ENCODE measurements around the gene PIGU.

Gene PIGU

DNA sequence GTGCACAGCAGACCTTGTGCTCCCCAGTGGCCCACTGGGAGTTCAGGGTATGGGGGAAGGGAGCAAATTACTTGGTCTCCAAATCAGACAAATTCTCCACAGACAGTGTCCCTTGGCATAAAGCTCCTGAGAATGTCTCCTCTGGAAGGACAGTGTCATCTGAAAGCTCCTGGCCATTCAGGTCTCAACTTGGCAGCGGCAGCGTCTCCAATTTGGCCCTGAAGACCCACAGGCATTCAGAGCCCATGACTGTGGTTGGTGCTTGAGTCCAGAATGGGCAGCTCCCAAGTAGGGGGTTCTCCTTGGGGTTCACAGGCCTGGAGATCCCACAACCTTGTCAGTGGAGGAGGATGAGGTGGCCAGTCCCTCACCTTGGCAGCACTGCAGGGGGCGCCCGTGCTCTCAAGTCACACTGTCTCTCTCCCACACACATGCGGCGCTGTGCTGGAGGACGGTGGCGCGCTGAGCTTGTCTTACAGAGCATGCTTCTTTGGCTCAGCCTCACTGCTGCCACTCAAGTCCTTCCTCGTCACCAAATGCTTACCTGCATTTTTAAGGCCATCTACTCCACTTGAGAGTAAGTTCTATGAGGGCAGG, 140.0 kb downstream of the PIGU start:
- TF ChIP-seq CTCF (IDR thresholded peaks at IDR 0.05; ENCODE audit: low read depth, low read length) = no peak
- no peak overlapping the region for H3K4me3 ChIP-seq (ENCODE audit: low read depth, low read length)

GRCh38 chr20:34535857-34536256, 141.0 kb downstream of the PIGU start:
- no peak for TF ChIP-seq CTCF (IDR thresholded peaks at IDR 0.05; ENCODE audit: low read depth, low read length)
- no peak overlapping the region for H3K4me3 ChIP-seq (ENCODE audit: low read depth, low read length)

DNA sequence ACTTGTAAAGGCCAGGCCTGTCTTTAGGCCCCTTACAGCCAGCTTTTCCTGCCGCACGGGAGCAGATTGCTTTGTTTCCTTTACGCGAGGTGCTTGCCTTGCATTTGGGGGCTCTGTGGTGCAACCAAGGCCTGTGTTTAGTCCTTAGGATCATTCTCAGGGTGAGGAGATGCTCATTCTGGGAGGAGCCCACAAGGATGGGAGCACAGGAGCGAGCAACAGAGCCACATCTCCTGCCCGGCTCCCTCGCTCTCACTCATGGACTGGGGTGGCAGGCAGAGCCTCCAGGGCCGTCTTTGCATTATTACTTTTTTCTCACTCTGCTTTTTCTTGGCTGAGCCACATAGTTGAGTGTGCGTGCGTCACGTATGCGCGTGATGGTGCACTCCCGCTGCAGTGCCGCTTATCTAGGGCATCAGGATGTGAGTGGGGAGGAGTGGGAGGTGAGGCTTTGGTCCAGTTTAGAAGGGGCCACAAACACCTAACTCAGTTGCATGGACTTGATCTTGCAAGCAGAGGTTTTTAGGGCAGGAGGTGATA, 141.5 kb downstream of the PIGU start:
- TF ChIP-seq CTCF (IDR thresholded peaks at IDR 0.05; ENCODE audit: low read depth, low read length) = no peak
- no peak overlapping the region for H3K4me3 ChIP-seq (ENCODE audit: low read depth, low read length)

GRCh38 chr20:34534391-34535165, 142.3 kb downstream of the PIGU start:
- no peak for TF ChIP-seq CTCF (IDR thresholded peaks at IDR 0.05; ENCODE audit: low read depth, low read length)

DNA sequence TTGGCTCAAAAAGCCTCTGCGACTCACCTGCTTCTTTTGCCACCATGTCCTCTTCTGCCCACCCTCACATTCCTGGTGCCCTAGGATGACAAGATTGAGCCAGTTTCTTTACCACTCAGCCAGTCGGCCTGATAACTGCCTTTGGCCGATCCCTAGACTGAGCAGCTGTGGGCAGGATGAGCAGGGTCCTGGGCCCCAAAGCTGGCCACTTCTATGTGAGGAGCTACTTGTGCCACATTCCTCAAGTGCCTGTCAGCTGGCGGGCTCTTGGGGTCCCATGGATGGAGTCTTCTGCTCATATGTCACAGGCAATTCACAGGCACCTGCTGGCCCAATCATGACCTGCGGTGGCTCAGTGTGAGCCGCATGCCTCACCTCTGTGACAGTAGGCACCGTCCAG, 144.1 kb downstream of the PIGU start:
- H3K4me3 ChIP-seq (ENCODE audit: low read depth, low read length) = no peak overlapping the region
- TF ChIP-seq CTCF (IDR thresholded peaks at IDR 0.05; ENCODE audit: low read depth, low read length) = no peak

More at GRCh38 chr20:34534391-34535165, 142.3 kb downstream of the PIGU start:
- H3K4me3 ChIP-seq (ENCODE audit: low read depth, low read length) = no peak overlapping the region

- no peak overlapping the region for H3K4me3 ChIP-seq (ENCODE audit: low read depth, low read length)
- no peak for TF ChIP-seq CTCF (IDR thresholded peaks at IDR 0.05; ENCODE audit: low read depth, low read length)
Observed at GRCh38 chr20:34532320-34532719, 144.6 kb downstream of the PIGU start.

All from WI38 (cell line).